Esophagus squamous epithelium (tissue), 5 donors: ENCODE results near the gene SORL1-AS1.

Experiments
- DNase-seq: peaks from one replicate; lab custom pipeline; 2025; lab: John Stamatoyannopoulos, UW
- H3K27ac ChIP-seq, 4 donors: fragments of 200-600 bp; sonication (generic); one replicate each; pipeline ENCODE4 v1.5.1; 2016 to 2019; ENCODE audit warnings: mild to moderate bottlenecking in 1 of 4
- H3K27me3 ChIP-seq, 4 donors: fragments of 200-600 bp; sonication (generic); 1 replicate in 3 of 4; 2 replicates in 1 of 4; pipeline versions ENCODE4 v1.5.1 to v1.6.0; 2017 to 2021; ENCODE audit warnings: antibody characterized with exemption in 1 of 4
- H3K36me3 ChIP-seq, 3 donors: fragments of 200-600 bp; sonication (generic); one replicate each; pipeline ENCODE4 v1.5.1; 2016 to 2019
- H3K4me1 ChIP-seq, 3 donors: fragments of 200-600 bp; sonication (generic); one replicate each; pipeline ENCODE4 v1.5.1; 2017 to 2019
- H3K4me3 ChIP-seq, 4 donors: fragments of 200-600 bp; sonication (generic); 1 replicate in 3 of 4; 2 replicates in 1 of 4; pipeline ENCODE4 v1.5.1; 2016 to 2019; ENCODE audit warnings: mild to moderate bottlenecking in 2 of 4, moderate library complexity in 1 of 4
- H3K9me3 ChIP-seq, 3 donors: fragments of 200-600 bp; sonication (generic); one replicate each; pipeline ENCODE4 v1.5.1; 2016 to 2019
- CTCF ChIP-seq, 6 experiments: fragments of 450-650 bp in 4 of 6; fragments of 200-600 bp in 2 of 6; sonication (generic) in 2 of 6; IDR thresholded peaks; one replicate each; pipeline ENCODE4 v1.5.1; 2016 to 2019; ENCODE audit warnings: antibody characterized with exemption in 6 of 6, mild to moderate bottlenecking in 4 of 6, moderate library complexity in 4 of 6
- POLR2A ChIP-seq, 4 donors: fragments of 450-650 bp; IDR thresholded peaks; one replicate each; pipeline ENCODE4 v1.6.1; 2017; ENCODE audit warnings: antibody characterized with exemption in 4 of 4, mild to moderate bottlenecking in 4 of 4, moderate library complexity in 3 of 4
- WGBS, 2 donors: methylation state at CpG; one replicate each; pipeline ENCODE4 v1.1.5; 2018; 5-methylcytosine and 5-hydroxymethylcytosine counted together
- intact Hi-C: fragments of 100-400 bp; cut with DNase I; formaldehyde crosslinking; loops from one replicate; pipeline ENCODE4 v1.15.0; 2022
- donor health status: DM: yes; HTN: yes; CAD: no.

Gene SORL1-AS1

GRCh38 chr11:121449123-121449522 lies 3.6 kb downstream of the SORL1-AS1 start:
- intact Hi-C loops: no loop called here
- H3K27me3 ChIP-seq: peaks cover 0 to 15% (median 0%) of the 10 kb centered on the region in 4 donors
- no peaks in the 10 kb centered on the region for H3K36me3 ChIP-seq
- peaks cover 9 to 98% (median 12%) of the 10 kb centered on the region in 3 donors for H3K4me1 ChIP-seq
- no peak for TF ChIP-seq POLR2A (IDR thresholded peaks at IDR 0.05)
- no peak for DNase-seq
- H3K4me3 ChIP-seq: no peak overlapping the region
- no peaks in the 10 kb centered on the region for H3K9me3 ChIP-seq
- peak overlapping the region in 1 of 4 donors; percentile 34 for H3K27ac ChIP-seq
- 82% methylated on average over 3 to 4 of the region's 4 CpGs for WGBS, 2 donors

GRCh38 chr11:121448431-121448941 lies 4.3 kb downstream of the SORL1-AS1 start:
- no peaks in the 10 kb centered on the region for H3K36me3 ChIP-seq
- no peak for TF ChIP-seq POLR2A (IDR thresholded peaks at IDR 0.05)
- no peaks in the 10 kb centered on the region for H3K9me3 ChIP-seq
- DNase-seq: no peak
- peaks cover 14 to 98% (median 15%) of the 10 kb centered on the region in 3 donors for H3K4me1 ChIP-seq
- peaks cover 0 to 15% (median 0%) of the 10 kb centered on the region in 4 donors for H3K27me3 ChIP-seq
- peak overlapping the region in 1 of 4 donors; percentile 34 for H3K27ac ChIP-seq
- intact Hi-C loops: no loop called here
- no peak overlapping the region for H3K4me3 ChIP-seq
- WGBS, 2 donors: 47 to 71% methylated on average over 3 of the region's 3 CpGs

GRCh38 chr11:121448011-121448410 lies 4.8 kb downstream of the SORL1-AS1 start:
- no peak for TF ChIP-seq CTCF (IDR thresholded peaks at IDR 0.05)
- no peak for TF ChIP-seq POLR2A (IDR thresholded peaks at IDR 0.05)
- H3K27me3 ChIP-seq: peaks cover 0 to 15% (median 0%) of the 10 kb centered on the region in 4 donors
- H3K27ac ChIP-seq: peak overlapping the region in 1 of 4 donors; percentile 42
- H3K36me3 ChIP-seq: no peaks in the 10 kb centered on the region
- DNase-seq: no peak
- peaks cover 18 to 98% (median 18%) of the 10 kb centered on the region in 3 donors for H3K4me1 ChIP-seq
- H3K4me3 ChIP-seq: no peak overlapping the region
- intact Hi-C loops: no loop called here
- H3K9me3 ChIP-seq: no peaks in the 10 kb centered on the region
- 89 to 96% methylated on average over 4 of the region's 4 CpGs for WGBS, 2 donors

GRCh38 chr11:121446752-121447156 lies 6.0 kb downstream of the SORL1-AS1 start:
- intact Hi-C loops: no loop called here
- H3K9me3 ChIP-seq: no peaks in the 10 kb centered on the region
- H3K4me1 ChIP-seq: peaks cover 18 to 100% (median 19%) of the 10 kb centered on the region in 3 donors
- no peaks in the 10 kb centered on the region for H3K36me3 ChIP-seq
- H3K27ac ChIP-seq: peak overlapping the region in 1 of 4 donors; percentile 42
- no peak for TF ChIP-seq CTCF (IDR thresholded peaks at IDR 0.05)
- DNase-seq: no peak
- H3K4me3 ChIP-seq: no peak overlapping the region
- H3K27me3 ChIP-seq: peaks cover 0 to 10% (median 0%) of the 10 kb centered on the region in 4 donors
- 44 to 53% methylated on average over 4 of the region's 4 CpGs for WGBS, 2 donors

GRCh38 chr11:121445071-121445768 lies 7.5 kb downstream of the SORL1-AS1 start:
- H3K27me3 ChIP-seq: no peaks in the 10 kb centered on the region
- intact Hi-C loops: no loop called here
- H3K4me1 ChIP-seq: peaks cover 9 to 100% (median 12%) of the 10 kb centered on the region in 3 donors
- no peaks in the 10 kb centered on the region for H3K36me3 ChIP-seq
- no peak overlapping the region for H3K4me3 ChIP-seq
- H3K9me3 ChIP-seq: no peaks in the 10 kb centered on the region
- WGBS, 2 donors: 78 to 80% methylated on average over 14 of the region's 14 CpGs
- no peak for DNase-seq
- H3K27ac ChIP-seq: peak overlapping the region in 2 of 4 donors; percentile 34 to 38
- TF ChIP-seq CTCF (IDR thresholded peaks at IDR 0.05): no peak
- TF ChIP-seq POLR2A (IDR thresholded peaks at IDR 0.05): no peak

GRCh38 chr11:121444526-121444925 lies 8.2 kb downstream of the SORL1-AS1 start:
- no peak for DNase-seq
- no peaks in the 10 kb centered on the region for H3K36me3 ChIP-seq
- H3K4me3 ChIP-seq: no peak overlapping the region
- intact Hi-C loops: no loop called here
- no peaks in the 10 kb centered on the region for H3K27me3 ChIP-seq
- peaks cover 9 to 100% (median 12%) of the 10 kb centered on the region in 3 donors for H3K4me1 ChIP-seq
- H3K9me3 ChIP-seq: no peaks in the 10 kb centered on the region
- WGBS, 2 donors: 46 to 56% methylated on average over 3 of the region's 3 CpGs
- TF ChIP-seq CTCF (IDR thresholded peaks at IDR 0.05) (no peak), POLR2A (IDR thresholded peaks at IDR 0.05) (no peak)
- peak overlapping the region in 1 of 4 donors; percentile 17 for H3K27ac ChIP-seq
